Suprapubic skin (tissue), 4 donors: Measurements from ENCODE around the gene FOXF1. TPM values are rescaled to one million over a fixed set of nuclear protein-coding genes. Genes with fewer than 3 reads are reported as not detected.

Experiments used
- DNase-seq, 2 donors: peaks; one replicate each; pipeline ENCODE4 v3.0.0-alpha.2; 2019; ENCODE audit warnings: low spot score in 2 of 2
- H3K27ac ChIP-seq: fragments of 200-600 bp; sonication (generic); one replicate; pipeline ENCODE4 v1.5.1; 2019
- H3K27me3 ChIP-seq: fragments of 200-600 bp; sonication (generic); one replicate; pipeline ENCODE4 v1.5.1; 2019
- H3K36me3 ChIP-seq: fragments of 200-600 bp; sonication (generic); one replicate; pipeline ENCODE4 v1.5.1; 2019
- H3K4me1 ChIP-seq: fragments of 200-600 bp; sonication (generic); one replicate; pipeline ENCODE4 v1.5.1; 2019
- H3K4me3 ChIP-seq: fragments of 200-600 bp; sonication (generic); one replicate; pipeline ENCODE4 v1.5.1; 2019; ENCODE audit warnings: mild to moderate bottlenecking
- H3K9me3 ChIP-seq: fragments of 200-600 bp; sonication (generic); one replicate; pipeline ENCODE4 v1.5.1; 2019
- EP300 ChIP-seq: sonication (generic); formaldehyde crosslinking; IDR thresholded peaks from one replicate; pipeline ENCODE4 v1.6.1; 2017; ENCODE audit warnings: antibody characterized with exemption
- POLR2A ChIP-seq, 2 donors: fragments of 450-650 bp; IDR thresholded peaks; one replicate each; pipeline ENCODE4 v1.6.1; 2017; ENCODE audit warnings: antibody characterized with exemption in 2 of 2, mild to moderate bottlenecking in 2 of 2, moderate library complexity in 2 of 2
- POLR2AphosphoS5 ChIP-seq, 3 donors: sonication (generic); formaldehyde crosslinking; IDR thresholded peaks; one replicate each; pipeline ENCODE4 v1.6.1; 2017; ENCODE audit warnings: antibody characterized with exemption in 3 of 3
- WGBS: methylation state at CpG from one replicate; pipeline ENCODE4 v1.1.5; 2018; 5-methylcytosine and 5-hydroxymethylcytosine counted together
- total RNA-seq, 4 donors: library from RNA; depleted of rRNA; stranded (reverse); fragments of >200 nt; gene quantifications; one replicate each; pipeline ENCODE4 v1.1.0, GENCODE V29; 2016
- TF ChIP-seq, protein P1 (sequence below), 2 donors: fragments of 200-600 bp in 1 of 2; fragments of 450-650 bp in 1 of 2; sonication (generic) in 1 of 2; IDR thresholded peaks; one replicate each; pipeline ENCODE4 v1.5.1; 2016 to 2019; ENCODE audit warnings: antibody characterized with exemption in 2 of 2, mild to moderate bottlenecking in 1 of 2, moderate library complexity in 1 of 2

The FOXF1 gene
- total RNA-seq, 4 donors from 2014 or later: 0.11 to 0.59 (median 0.21) TPM; not detected in 1

DNA sequence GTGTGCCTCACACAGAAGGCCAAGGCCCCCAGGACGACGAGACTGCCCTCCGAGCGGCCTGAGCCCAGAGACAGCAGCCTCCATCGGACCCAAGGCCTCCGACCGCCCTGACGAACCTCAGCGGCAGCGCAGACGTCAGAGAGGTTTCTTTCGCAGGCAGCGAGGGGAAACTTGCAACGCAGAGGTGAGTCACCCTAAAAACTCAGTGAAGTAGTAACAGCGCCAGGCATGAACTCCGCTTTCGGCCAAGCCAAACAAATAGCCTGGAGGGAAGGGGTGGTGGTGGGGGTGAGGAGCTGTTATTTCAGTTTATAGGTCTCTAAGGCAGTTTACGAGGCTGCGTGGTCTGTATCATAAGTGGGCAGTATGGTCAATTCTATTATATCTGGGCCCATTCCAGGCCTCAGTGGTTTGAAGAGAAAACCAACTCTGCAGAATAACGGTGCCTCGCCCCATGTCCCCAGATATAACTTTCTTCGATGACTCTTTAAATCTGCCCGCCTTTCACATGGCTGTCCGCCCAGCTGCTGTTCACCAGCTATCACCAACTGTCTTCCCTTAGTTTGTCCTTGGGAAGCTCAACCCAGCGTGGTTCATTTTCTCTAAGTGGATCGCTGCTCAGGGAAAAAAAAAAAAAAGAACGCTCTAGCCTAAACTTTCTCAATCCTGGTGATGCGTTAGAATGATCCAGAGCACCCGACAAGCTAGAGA, 43.5 kb upstream of the FOXF1 start:
- DNase-seq: no peak
- no peak overlapping the region for H3K27ac ChIP-seq
- WGBS: 94% methylated on average over 29 of the region's 29 CpGs
- TF ChIP-seq, protein P1, sequence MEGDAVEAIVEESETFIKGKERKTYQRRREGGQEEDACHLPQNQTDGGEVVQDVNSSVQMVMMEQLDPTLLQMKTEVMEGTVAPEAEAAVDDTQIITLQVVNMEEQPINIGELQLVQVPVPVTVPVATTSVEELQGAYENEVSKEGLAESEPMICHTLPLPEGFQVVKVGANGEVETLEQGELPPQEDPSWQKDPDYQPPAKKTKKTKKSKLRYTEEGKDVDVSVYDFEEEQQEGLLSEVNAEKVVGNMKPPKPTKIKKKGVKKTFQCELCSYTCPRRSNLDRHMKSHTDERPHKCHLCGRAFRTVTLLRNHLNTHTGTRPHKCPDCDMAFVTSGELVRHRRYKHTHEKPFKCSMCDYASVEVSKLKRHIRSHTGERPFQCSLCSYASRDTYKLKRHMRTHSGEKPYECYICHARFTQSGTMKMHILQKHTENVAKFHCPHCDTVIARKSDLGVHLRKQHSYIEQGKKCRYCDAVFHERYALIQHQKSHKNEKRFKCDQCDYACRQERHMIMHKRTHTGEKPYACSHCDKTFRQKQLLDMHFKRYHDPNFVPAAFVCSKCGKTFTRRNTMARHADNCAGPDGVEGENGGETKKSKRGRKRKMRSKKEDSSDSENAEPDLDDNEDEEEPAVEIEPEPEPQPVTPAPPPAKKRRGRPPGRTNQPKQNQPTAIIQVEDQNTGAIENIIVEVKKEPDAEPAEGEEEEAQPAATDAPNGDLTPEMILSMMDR (IDR thresholded peaks at IDR 0.05): no peak
- no peak for TF ChIP-seq POLR2AphosphoS5 (IDR thresholded peaks at IDR 0.05)
- no peak for TF ChIP-seq POLR2A (IDR thresholded peaks at IDR 0.05)
- no peak for TF ChIP-seq EP300
- no peak overlapping the region for H3K4me3 ChIP-seq
- H3K27me3 ChIP-seq: peaks cover 15% of the 10 kb centered on the region
- H3K4me1 ChIP-seq: no peaks in the 10 kb centered on the region
- H3K9me3 ChIP-seq: no peaks in the 10 kb centered on the region
- no peaks in the 10 kb centered on the region for H3K36me3 ChIP-seq

- DNase-seq: no peak
- Histone ChIP-seq H3K4me1 (no peaks in the 10 kb centered on the region), H3K4me3 (no peak overlapping the region), H3K27me3 (peaks cover 17% of the 10 kb centered on the region), H3K9me3 (no peaks in the 10 kb centered on the region), H3K36me3 (no peaks in the 10 kb centered on the region), H3K27ac (no peak overlapping the region)
- TF ChIP-seq, protein P1 (IDR thresholded peaks at IDR 0.05): no peak
- TF ChIP-seq POLR2AphosphoS5 (IDR thresholded peaks at IDR 0.05): no peak
- TF ChIP-seq POLR2A (IDR thresholded peaks at IDR 0.05): no peak
- no peak for TF ChIP-seq EP300
- 88% methylated on average over 4 of the region's 8 CpGs for WGBS
Observed at GRCh38 chr16:86467490-86467889, 42.8 kb upstream of the FOXF1 start.

GRCh38 chr16:86470964-86471363, 39.4 kb upstream of the FOXF1 start:
- TF ChIP-seq, protein P1 (IDR thresholded peaks at IDR 0.05): no peak
- no peak for TF ChIP-seq EP300
- TF ChIP-seq POLR2A (IDR thresholded peaks at IDR 0.05): no peak
- no peak for TF ChIP-seq POLR2AphosphoS5 (IDR thresholded peaks at IDR 0.05)
- no peaks in the 10 kb centered on the region for H3K4me1 ChIP-seq
- DNase-seq: no peak
- no peaks in the 10 kb centered on the region for H3K36me3 ChIP-seq
- H3K27ac ChIP-seq: no peak overlapping the region
- H3K9me3 ChIP-seq: no peaks in the 10 kb centered on the region
- WGBS: 78% methylated on average over 9 of the region's 9 CpGs
- H3K4me3 ChIP-seq: no peak overlapping the region
- H3K27me3 ChIP-seq: peaks cover 38% of the 10 kb centered on the region

- Histone ChIP-seq H3K4me3 (no peak overlapping the region), H3K36me3 (no peaks in the 10 kb centered on the region), H3K27me3 (peaks cover 42% of the 10 kb centered on the region), H3K27ac (no peak overlapping the region), H3K9me3 (no peaks in the 10 kb centered on the region), H3K4me1 (peaks cover 1% of the 10 kb centered on the region)
- TF ChIP-seq POLR2A (IDR thresholded peaks at IDR 0.05) (no peak), POLR2AphosphoS5 (IDR thresholded peaks at IDR 0.05) (no peak), EP300 (no peak)
- TF ChIP-seq, protein P1 (IDR thresholded peaks at IDR 0.05): no peak
- 94% methylated on average over 9 of the region's 12 CpGs for WGBS
- no peak for DNase-seq
Observed at GRCh38 chr16:86471896-86472295, 38.4 kb upstream of the FOXF1 start.

- H3K4me3 ChIP-seq: no peak overlapping the region
- TF ChIP-seq POLR2A (IDR thresholded peaks at IDR 0.05) (no peak), POLR2AphosphoS5 (IDR thresholded peaks at IDR 0.05) (no peak)
- peaks cover 42% of the 10 kb centered on the region for H3K27me3 ChIP-seq
- DNase-seq: no peak
- H3K4me1 ChIP-seq: peaks cover 3% of the 10 kb centered on the region
- H3K9me3 ChIP-seq: no peaks in the 10 kb centered on the region
- no peaks in the 10 kb centered on the region for H3K36me3 ChIP-seq
- WGBS: 97% methylated on average over 5 of the region's 5 CpGs
- no peak overlapping the region for H3K27ac ChIP-seq
Observed at GRCh38 chr16:86472366-86472765, 38.0 kb upstream of the FOXF1 start.
